ENCODE results near the gene MTCH1.
"Not testable (repeated sequence)": the region's sequence is repeated elsewhere in the genome, so short reads cannot be mapped to it uniquely, and the experiment has no call there.

MTCH1 gene

GRCh38 chr6:36949076-36949475 is 36.9 kb downstream of the MTCH1 start:
- H3K27me3 ChIP-seq (ENCODE audit: control insufficient read depth in 2 of 2, insufficient read depth in 2 of 2, low read length in 2 of 2); H3K9me3 ChIP-seq (ENCODE audit: control insufficient read depth in 2 of 2, low read length in 2 of 2); H3K4me1 ChIP-seq (ENCODE audit: control insufficient read depth in 2 of 2, insufficient read depth in 2 of 2, low read length in 2 of 2); H3K4me3 ChIP-seq (ENCODE audit: low read length in 2 of 2); H3K27ac ChIP-seq (ENCODE audit: low read depth in 2 of 2, low read length in 2 of 2); H3K36me3 ChIP-seq (ENCODE audit: control insufficient read depth in 2 of 2, insufficient read depth in 2 of 2, low read length in 2 of 2); H3K9ac ChIP-seq (ENCODE audit: low read depth in 1 of 2, low read length in 2 of 2): not testable (repeated sequence)

- H3K9ac ChIP-seq (ENCODE audit: low read depth in 1 of 2, low read length in 2 of 2), result no peak overlapping the region
- H3K4me3 ChIP-seq (ENCODE audit: low read length in 2 of 2), result no peak overlapping the region
- H3K36me3 ChIP-seq (ENCODE audit: control insufficient read depth in 2 of 2, insufficient read depth in 2 of 2, low read length in 2 of 2), result no peaks in the 10 kb centered on the region
- H3K9me3 ChIP-seq (ENCODE audit: control insufficient read depth in 2 of 2, low read length in 2 of 2), result no peaks in the 10 kb centered on the region
- H3K4me1 ChIP-seq (ENCODE audit: control insufficient read depth in 2 of 2, insufficient read depth in 2 of 2, low read length in 2 of 2), result no peaks in the 10 kb centered on the region
- no peaks in the 10 kb centered on the region for H3K27me3 ChIP-seq (ENCODE audit: control insufficient read depth in 2 of 2, insufficient read depth in 2 of 2, low read length in 2 of 2)
- H3K27ac ChIP-seq (ENCODE audit: low read depth in 2 of 2, low read length in 2 of 2), result no peak overlapping the region
Observed at GRCh38 chr6:36947570-36948351, 38.2 kb downstream of the MTCH1 start.

GRCh38 chr6:36946526-36946925 is 39.5 kb downstream of the MTCH1 start:
- Histone ChIP-seq H3K27ac (ENCODE audit: low read depth in 2 of 2, low read length in 2 of 2) (no peak overlapping the region), H3K36me3 (ENCODE audit: control insufficient read depth in 2 of 2, insufficient read depth in 2 of 2, low read length in 2 of 2) (no peaks in the 10 kb centered on the region), H3K4me3 (ENCODE audit: low read length in 2 of 2) (no peak overlapping the region), H3K27me3 (ENCODE audit: control insufficient read depth in 2 of 2, insufficient read depth in 2 of 2, low read length in 2 of 2) (no peaks in the 10 kb centered on the region), H3K4me1 (ENCODE audit: control insufficient read depth in 2 of 2, insufficient read depth in 2 of 2, low read length in 2 of 2) (no peaks in the 10 kb centered on the region), H3K9ac (ENCODE audit: low read depth in 1 of 2, low read length in 2 of 2) (no peak overlapping the region), H3K9me3 (ENCODE audit: control insufficient read depth in 2 of 2, low read length in 2 of 2) (no peaks in the 10 kb centered on the region)

DNA sequence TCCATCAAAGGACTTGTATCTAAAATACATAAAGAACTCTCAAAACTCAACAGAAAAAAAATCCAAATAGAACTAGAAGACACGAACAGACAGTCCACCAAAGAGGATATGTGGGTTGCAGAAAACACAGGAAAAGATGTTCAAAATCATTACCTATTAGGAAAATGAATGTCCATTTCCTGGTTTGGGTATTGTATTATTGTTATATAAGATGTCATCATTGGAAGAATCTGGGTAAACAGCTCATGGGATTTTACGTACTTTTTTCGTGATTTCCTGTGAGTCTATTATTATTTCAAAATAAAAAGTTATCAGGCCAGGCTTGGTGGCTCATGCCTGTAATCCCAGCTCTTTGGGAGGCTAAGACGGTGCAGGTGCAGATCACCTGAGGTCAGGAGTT is 40.7 kb downstream of the MTCH1 start:
- no peaks in the 10 kb centered on the region for H3K9me3 ChIP-seq (ENCODE audit: control insufficient read depth in 2 of 2, low read length in 2 of 2)
- no peaks in the 10 kb centered on the region for H3K36me3 ChIP-seq (ENCODE audit: control insufficient read depth in 2 of 2, insufficient read depth in 2 of 2, low read length in 2 of 2)
- H3K9ac ChIP-seq (ENCODE audit: low read depth in 1 of 2, low read length in 2 of 2), result no peak overlapping the region
- H3K27me3 ChIP-seq (ENCODE audit: control insufficient read depth in 2 of 2, insufficient read depth in 2 of 2, low read length in 2 of 2), result no peaks in the 10 kb centered on the region
- H3K4me1 ChIP-seq (ENCODE audit: control insufficient read depth in 2 of 2, insufficient read depth in 2 of 2, low read length in 2 of 2), result no peaks in the 10 kb centered on the region
- no peak overlapping the region for H3K27ac ChIP-seq (ENCODE audit: low read depth in 2 of 2, low read length in 2 of 2)
- H3K4me3 ChIP-seq (ENCODE audit: low read length in 2 of 2), result no peak overlapping the region

- no peaks in the 10 kb centered on the region for H3K9me3 ChIP-seq (ENCODE audit: control insufficient read depth in 2 of 2, low read length in 2 of 2)
- H3K9ac ChIP-seq (ENCODE audit: low read depth in 1 of 2, low read length in 2 of 2), result no peak overlapping the region
- H3K27me3 ChIP-seq (ENCODE audit: control insufficient read depth in 2 of 2, insufficient read depth in 2 of 2, low read length in 2 of 2), result no peaks in the 10 kb centered on the region
- H3K4me3 ChIP-seq (ENCODE audit: low read length in 2 of 2), result no peak overlapping the region
- no peak overlapping the region for H3K27ac ChIP-seq (ENCODE audit: low read depth in 2 of 2, low read length in 2 of 2)
- no peaks in the 10 kb centered on the region for H3K4me1 ChIP-seq (ENCODE audit: control insufficient read depth in 2 of 2, insufficient read depth in 2 of 2, low read length in 2 of 2)
- no peaks in the 10 kb centered on the region for H3K36me3 ChIP-seq (ENCODE audit: control insufficient read depth in 2 of 2, insufficient read depth in 2 of 2, low read length in 2 of 2)
Observed at GRCh38 chr6:36944650-36945049, 41.3 kb downstream of the MTCH1 start.

DNA sequence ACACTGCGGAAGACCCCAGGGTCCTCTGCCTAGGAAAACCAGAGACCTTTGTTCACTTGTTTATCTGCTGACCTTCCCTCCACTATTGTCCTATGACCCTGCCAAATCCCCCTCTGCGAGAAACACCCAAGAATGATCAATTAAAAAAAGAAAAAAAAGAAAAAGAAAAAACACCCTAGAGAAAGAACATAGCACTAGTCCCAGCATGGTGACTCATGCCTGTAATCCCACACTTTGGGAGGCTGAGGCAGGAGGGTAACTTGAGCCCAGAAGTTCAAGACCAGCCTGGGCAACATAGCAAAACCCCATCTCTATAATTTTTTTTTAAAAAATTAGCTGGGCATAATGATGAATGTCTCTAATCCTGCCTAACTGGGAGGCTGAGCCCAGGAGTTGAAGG is 43.7 kb downstream of the MTCH1 start:
- not testable (repeated sequence) for H3K27me3 ChIP-seq (ENCODE audit: control insufficient read depth in 2 of 2, insufficient read depth in 2 of 2, low read length in 2 of 2); H3K4me1 ChIP-seq (ENCODE audit: control insufficient read depth in 2 of 2, insufficient read depth in 2 of 2, low read length in 2 of 2); H3K27ac ChIP-seq (ENCODE audit: low read depth in 2 of 2, low read length in 2 of 2); H3K9ac ChIP-seq (ENCODE audit: low read depth in 1 of 2, low read length in 2 of 2); H3K9me3 ChIP-seq (ENCODE audit: control insufficient read depth in 2 of 2, low read length in 2 of 2); H3K4me3 ChIP-seq (ENCODE audit: low read length in 2 of 2); H3K36me3 ChIP-seq (ENCODE audit: control insufficient read depth in 2 of 2, insufficient read depth in 2 of 2, low read length in 2 of 2)

DNA sequence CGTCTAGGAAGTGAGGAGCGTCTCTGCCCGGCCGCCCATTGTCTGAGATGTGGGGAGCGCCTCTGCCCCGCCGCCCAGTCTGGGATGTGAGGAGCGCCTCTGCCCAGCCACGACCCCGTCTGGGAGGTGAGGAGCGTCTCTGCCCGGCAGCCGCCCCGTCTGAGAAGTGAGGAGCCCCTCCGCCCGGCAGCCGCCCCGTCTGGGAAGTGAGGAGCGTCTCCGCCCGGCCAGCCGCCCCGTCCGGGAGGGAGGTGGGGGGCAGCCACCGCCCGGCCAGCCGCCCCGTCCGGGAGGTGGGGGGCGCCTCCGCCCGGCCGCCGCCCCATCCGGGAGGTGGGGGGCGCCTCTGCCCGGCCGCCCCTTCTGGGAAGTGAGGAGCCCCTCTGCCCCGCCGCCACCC is 44.4 kb downstream of the MTCH1 start:
- not testable (repeated sequence) for H3K27ac ChIP-seq (ENCODE audit: low read depth in 2 of 2, low read length in 2 of 2); H3K9me3 ChIP-seq (ENCODE audit: control insufficient read depth in 2 of 2, low read length in 2 of 2); H3K27me3 ChIP-seq (ENCODE audit: control insufficient read depth in 2 of 2, insufficient read depth in 2 of 2, low read length in 2 of 2); H3K4me1 ChIP-seq (ENCODE audit: control insufficient read depth in 2 of 2, insufficient read depth in 2 of 2, low read length in 2 of 2); H3K36me3 ChIP-seq (ENCODE audit: control insufficient read depth in 2 of 2, insufficient read depth in 2 of 2, low read length in 2 of 2); H3K4me3 ChIP-seq (ENCODE audit: low read length in 2 of 2); H3K9ac ChIP-seq (ENCODE audit: low read depth in 1 of 2, low read length in 2 of 2)

- H3K36me3 ChIP-seq (ENCODE audit: control insufficient read depth in 2 of 2, insufficient read depth in 2 of 2, low read length in 2 of 2), result no peaks in the 10 kb centered on the region
- H3K27ac ChIP-seq (ENCODE audit: low read depth in 2 of 2, low read length in 2 of 2), result no peak overlapping the region
- H3K27me3 ChIP-seq (ENCODE audit: control insufficient read depth in 2 of 2, insufficient read depth in 2 of 2, low read length in 2 of 2), result no peaks in the 10 kb centered on the region
- H3K9me3 ChIP-seq (ENCODE audit: control insufficient read depth in 2 of 2, low read length in 2 of 2), result no peaks in the 10 kb centered on the region
- H3K9ac ChIP-seq (ENCODE audit: low read depth in 1 of 2, low read length in 2 of 2), result no peak overlapping the region
- no peak overlapping the region for H3K4me3 ChIP-seq (ENCODE audit: low read length in 2 of 2)
- no peaks in the 10 kb centered on the region for H3K4me1 ChIP-seq (ENCODE audit: control insufficient read depth in 2 of 2, insufficient read depth in 2 of 2, low read length in 2 of 2)
Observed at GRCh38 chr6:36940027-36940426, 46.0 kb downstream of the MTCH1 start.

GRCh38 chr6:36939005-36939404 is 47.0 kb downstream of the MTCH1 start:
- H3K36me3 ChIP-seq (ENCODE audit: control insufficient read depth in 2 of 2, insufficient read depth in 2 of 2, low read length in 2 of 2), result not testable (repeated sequence)

GRCh38 chr6:36938536-36938935 is 47.5 kb downstream of the MTCH1 start:
- H3K4me1 ChIP-seq (ENCODE audit: control insufficient read depth in 2 of 2, insufficient read depth in 2 of 2, low read length in 2 of 2), result no peaks in the 10 kb centered on the region
- H3K27ac ChIP-seq (ENCODE audit: low read depth in 2 of 2, low read length in 2 of 2), result no peak overlapping the region
- no peak overlapping the region for H3K4me3 ChIP-seq (ENCODE audit: low read length in 2 of 2)
- H3K27me3 ChIP-seq (ENCODE audit: control insufficient read depth in 2 of 2, insufficient read depth in 2 of 2, low read length in 2 of 2), result no peaks in the 10 kb centered on the region
- no peaks in the 10 kb centered on the region for H3K9me3 ChIP-seq (ENCODE audit: control insufficient read depth in 2 of 2, low read length in 2 of 2)
- H3K9ac ChIP-seq (ENCODE audit: low read depth in 1 of 2, low read length in 2 of 2), result no peak overlapping the region
- H3K36me3 ChIP-seq (ENCODE audit: control insufficient read depth in 2 of 2, insufficient read depth in 2 of 2, low read length in 2 of 2), result no peaks in the 10 kb centered on the region

More at GRCh38 chr6:36939005-36939404, 47.0 kb downstream of the MTCH1 start:
- H3K4me3 ChIP-seq (ENCODE audit: low read length in 2 of 2); H3K9ac ChIP-seq (ENCODE audit: low read depth in 1 of 2, low read length in 2 of 2); H3K4me1 ChIP-seq (ENCODE audit: control insufficient read depth in 2 of 2, insufficient read depth in 2 of 2, low read length in 2 of 2); H3K9me3 ChIP-seq (ENCODE audit: control insufficient read depth in 2 of 2, low read length in 2 of 2); H3K27me3 ChIP-seq (ENCODE audit: control insufficient read depth in 2 of 2, insufficient read depth in 2 of 2, low read length in 2 of 2); H3K27ac ChIP-seq (ENCODE audit: low read depth in 2 of 2, low read length in 2 of 2): not testable (repeated sequence)

- H3K4me3 ChIP-seq (ENCODE audit: low read length in 2 of 2), result no peak overlapping the region
- H3K4me1 ChIP-seq (ENCODE audit: control insufficient read depth in 2 of 2, insufficient read depth in 2 of 2, low read length in 2 of 2), result no peaks in the 10 kb centered on the region
- H3K9ac ChIP-seq (ENCODE audit: low read depth in 1 of 2, low read length in 2 of 2), result no peak overlapping the region
- no peaks in the 10 kb centered on the region for H3K9me3 ChIP-seq (ENCODE audit: control insufficient read depth in 2 of 2, low read length in 2 of 2)
- no peaks in the 10 kb centered on the region for H3K36me3 ChIP-seq (ENCODE audit: control insufficient read depth in 2 of 2, insufficient read depth in 2 of 2, low read length in 2 of 2)
- H3K27ac ChIP-seq (ENCODE audit: low read depth in 2 of 2, low read length in 2 of 2), result no peak overlapping the region
- no peaks in the 10 kb centered on the region for H3K27me3 ChIP-seq (ENCODE audit: control insufficient read depth in 2 of 2, insufficient read depth in 2 of 2, low read length in 2 of 2)
Observed at GRCh38 chr6:36937896-36938295, 48.1 kb downstream of the MTCH1 start.

All from mucosa of rectum (tissue), 2 donors.